PFSK-1 (cell line): ENCODE results near the gene MED9.

Experiments
- FOXP2 ChIP-seq: optimal IDR thresholded peaks from 2 replicates; pipeline ENCODE3; 2011; ENCODE audit warnings: borderline replicate concordance, control low read depth, inconsistent platforms; ENCODE audit not compliant: insufficient read depth; ENCODE audit errors: extremely low read length, extremely low read depth
- POLR2AphosphoS5 ChIP-seq: IDR thresholded peaks from 2 replicates; pipeline ENCODE4 v1.6.1; 2012; ENCODE audit warnings: low read depth, mild to moderate bottlenecking, control low read depth, low read length, moderate library complexity
- REST ChIP-seq, 2 experiments: IDR thresholded peaks; 2 replicates each; pipeline versions ENCODE4 v1.6.1 to v1.8.0; 2011 to 2012; ENCODE audit warnings: low read depth in 2 of 2, low read length in 2 of 2, control low read depth in 1 of 2, inconsistent platforms in 1 of 2, mild to moderate bottlenecking in 1 of 2, moderate library complexity in 1 of 2; ENCODE audit not compliant: insufficient read depth in 1 of 2
- SIN3A ChIP-seq: IDR thresholded peaks from 2 replicates; pipeline ENCODE4 v1.6.1; 2012; ENCODE audit warnings: mild to moderate bottlenecking, low read length, moderate library complexity, borderline replicate concordance; ENCODE audit not compliant: insufficient read depth
- TAF1 ChIP-seq: IDR thresholded peaks from 2 replicates; pipeline ENCODE4 v1.6.1; 2012; ENCODE audit warnings: low read length, control low read depth, borderline replicate concordance; ENCODE audit not compliant: insufficient read depth

MED9 gene

GRCh38 chr17:17466511-17466910 is 10.3 kb upstream of the MED9 start:
- no peak for TF ChIP-seq REST (IDR thresholded peaks at IDR 0.05; ENCODE audit: insufficient read depth in 1 of 2, low read depth in 2 of 2, low read length in 2 of 2)
- no peak for TF ChIP-seq POLR2AphosphoS5
- TF ChIP-seq TAF1, result no peak
- TF ChIP-seq SIN3A, result no peak
- TF ChIP-seq FOXP2, result no peak

GRCh38 chr17:17467016-17467415 is 9.8 kb upstream of the MED9 start:
- TF ChIP-seq SIN3A (no peak), POLR2AphosphoS5 (no peak), FOXP2 (no peak), REST (IDR thresholded peaks at IDR 0.05; ENCODE audit: insufficient read depth in 1 of 2, low read depth in 2 of 2, low read length in 2 of 2) (no peak), TAF1 (no peak)

DNA sequence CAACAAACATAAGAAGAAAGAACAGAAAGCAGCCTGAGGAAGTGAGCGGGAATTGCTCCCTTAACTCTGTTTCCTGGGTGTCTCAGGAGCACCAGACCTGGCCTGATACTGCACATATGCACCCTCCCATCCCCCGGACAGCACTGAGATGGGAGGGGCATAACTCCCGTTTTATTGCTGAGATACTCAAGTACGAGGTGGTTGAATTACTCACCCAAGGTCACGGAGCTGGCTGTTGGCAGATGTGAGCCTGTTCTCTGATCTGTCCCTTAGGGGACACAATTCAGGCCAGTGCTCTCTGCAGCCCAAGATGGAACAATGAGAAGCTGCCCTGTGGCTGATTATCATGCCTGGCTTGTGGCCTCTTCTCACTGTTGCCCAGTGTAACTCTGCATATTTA is 9.1 kb upstream of the MED9 start:
- TF ChIP-seq TAF1 (no peak), REST (IDR thresholded peaks at IDR 0.05; ENCODE audit: insufficient read depth in 1 of 2, low read depth in 2 of 2, low read length in 2 of 2) (no peak), FOXP2 (no peak), POLR2AphosphoS5 (no peak), SIN3A (no peak)

- TF ChIP-seq POLR2AphosphoS5 (no peak), TAF1 (no peak), SIN3A (no peak), FOXP2 (no peak), REST (IDR thresholded peaks at IDR 0.05; ENCODE audit: insufficient read depth in 1 of 2, low read depth in 2 of 2, low read length in 2 of 2) (no peak)
Measured at GRCh38 chr17:17468217-17469010, 8.4 kb upstream of the MED9 start.

- TF ChIP-seq REST (IDR thresholded peaks at IDR 0.05; ENCODE audit: insufficient read depth in 1 of 2, low read depth in 2 of 2, low read length in 2 of 2) (no peak), SIN3A (no peak), POLR2AphosphoS5 (no peak), FOXP2 (no peak), TAF1 (no peak)
Measured at GRCh38 chr17:17469358-17469757, 7.4 kb upstream of the MED9 start.
